Hepatocyte (in vitro differentiated cells): ENCODE data around the gene KIRREL2. TPM values are rescaled to one million over a fixed set of nuclear protein-coding genes. Genes with fewer than 3 reads are reported as not detected.
"Not testable (repeated sequence)": the region's sequence is repeated elsewhere in the genome, so short reads cannot be mapped to it uniquely, and the experiment has no call there.

Experiments
- DNase-seq: peaks from one replicate; pipeline ENCODE4 v3.0.0-alpha.2; 2016; ENCODE audit warnings: low spot score
- H2AFZ ChIP-seq: fragments of 200-600 bp; sonication (generic); 2 replicates; pipeline ENCODE4 v1.6.0; 2016; ENCODE audit warnings: antibody characterized with exemption, mild to moderate bottlenecking
- H3K27ac ChIP-seq: fragments of 200-600 bp; sonication (generic); 2 replicates; pipeline ENCODE4 v1.5.1; 2016; ENCODE audit warnings: mild to moderate bottlenecking
- H3K27me3 ChIP-seq: fragments of 200-600 bp; sonication (generic); 2 replicates; pipeline ENCODE4 v1.6.1; 2016
- H3K36me3 ChIP-seq: fragments of 200-600 bp; sonication (generic); replicated peaks from 2 replicates; pipeline ENCODE4 v1.5.1; 2016; ENCODE audit warnings: low read depth; ENCODE audit not compliant: insufficient read depth
- H3K4me1 ChIP-seq: fragments of 200-600 bp; sonication (generic); 2 replicates; pipeline ENCODE4 v1.5.1; 2016; ENCODE audit warnings: mild to moderate bottlenecking, moderate library complexity; ENCODE audit not compliant: insufficient read depth
- H3K4me2 ChIP-seq: fragments of 200-600 bp; sonication (generic); 2 replicates; pipeline ENCODE4 v1.6.0; 2016
- H3K4me3 ChIP-seq: fragments of 200-600 bp; sonication (generic); 2 replicates; pipeline ENCODE4 v1.5.1; 2016; ENCODE audit warnings: mild to moderate bottlenecking
- H3K79me2 ChIP-seq: fragments of 200-600 bp; sonication (generic); 2 replicates; pipeline ENCODE4 v1.6.0; 2017; ENCODE audit warnings: mild to moderate bottlenecking
- H3K9me2 ChIP-seq: fragments of 200-600 bp; sonication (generic); replicated peaks from 2 replicates; pipeline ENCODE4 v1.6.0; 2017; ENCODE audit warnings: mild to moderate bottlenecking; ENCODE audit not compliant: insufficient read depth
- H3K9me3 ChIP-seq: fragments of 200-600 bp; sonication (generic); 2 replicates; pipeline ENCODE4 v1.5.1; 2016; ENCODE audit warnings: low read depth, mild to moderate bottlenecking
- H4K20me1 ChIP-seq: fragments of 200-600 bp; sonication (generic); 2 replicates; pipeline ENCODE4 v1.6.0; 2016; ENCODE audit warnings: mild to moderate bottlenecking; ENCODE audit not compliant: insufficient read depth, poor library complexity, severe bottlenecking
- CTCF ChIP-seq: fragments of 200-600 bp; sonication (generic); IDR thresholded peaks from 2 replicates; pipeline ENCODE4 v1.5.1; 2016; ENCODE audit warnings: antibody characterized with exemption, mild to moderate bottlenecking; ENCODE audit not compliant: poor library complexity
- EZH2 ChIP-seq: fragments of 200-600 bp; sonication (generic); IDR thresholded peaks from 2 replicates; pipeline ENCODE4 v1.6.1; 2016; ENCODE audit warnings: antibody characterized with exemption, mild to moderate bottlenecking, borderline replicate concordance
- EZH2phosphoT487 ChIP-seq: fragments of 200-600 bp; sonication (generic); IDR thresholded peaks from one replicate; pipeline ENCODE4 v1.6.1; 2018; ENCODE audit warnings: antibody characterized with exemption, mild to moderate bottlenecking, low read depth, moderate library complexity; ENCODE audit not compliant: unreplicated experiment, severe bottlenecking
- WGBS: methylation state at CpG from one replicate; pipeline ENCODE4 v1.1.6; 2016; ENCODE audit warnings: low lambda C conversion rate; ENCODE audit errors: missing lambda C conversion rate; 5-methylcytosine and 5-hydroxymethylcytosine counted together
- polyA plus RNA-seq: library from polyadenylated mRNA; unstranded; fragments of >200 nt; fragmentation: Nextera tagmentation; extraction: Ambion mirVana; gene quantifications from 2 replicates; pipeline ENCODE4 v1.2.1, GENCODE V29; 2016
- total RNA-seq: library from RNA; depleted of rRNA; stranded (reverse); fragments of >200 nt; gene quantifications from 2 replicates; pipeline ENCODE4 v1.2.3, GENCODE V29; 2014

KIRREL2 gene
- total and polyA plus RNA-seq, 2 experiments from 2014 or later: 1.4 to 2.3 TPM

GRCh38 chr19:35828692-35829301 is 27.9 kb upstream of the KIRREL2 start:
- no peaks in the 10 kb centered on the region for H3K79me2 ChIP-seq
- H3K27ac ChIP-seq: no peak overlapping the region
- TF ChIP-seq CTCF (no peak), EZH2 (no peak), EZH2phosphoT487 (no peak)
- no peaks in the 10 kb centered on the region for H3K9me3 ChIP-seq
- no peaks in the 10 kb centered on the region for H4K20me1 ChIP-seq
- H3K4me1 ChIP-seq: no peaks in the 10 kb centered on the region
- H3K4me3 ChIP-seq: no peak overlapping the region
- no peaks in the 10 kb centered on the region for H3K36me3 ChIP-seq
- 13% methylated on average over 12 of the region's 12 CpGs for WGBS
- H3K4me2 ChIP-seq: no peak overlapping the region
- peaks cover 8% of the 10 kb centered on the region for H3K27me3 ChIP-seq
- no peaks in the 10 kb centered on the region for H3K9me2 ChIP-seq
- peak; percentile 90 for DNase-seq
- no peak overlapping the region for H2AFZ ChIP-seq

GRCh38 chr19:35830986-35831385 is 25.7 kb upstream of the KIRREL2 start:
- H3K36me3 ChIP-seq: no peaks in the 10 kb centered on the region
- no peak overlapping the region for H3K27ac ChIP-seq
- no peaks in the 10 kb centered on the region for H3K9me3 ChIP-seq
- H3K9me2 ChIP-seq: no peaks in the 10 kb centered on the region
- H2AFZ ChIP-seq: no peak overlapping the region
- H3K79me2 ChIP-seq: no peaks in the 10 kb centered on the region
- H3K27me3 ChIP-seq: peaks cover 4% of the 10 kb centered on the region
- no peak overlapping the region for H3K4me2 ChIP-seq
- DNase-seq: no peak
- H4K20me1 ChIP-seq: no peaks in the 10 kb centered on the region
- no peak overlapping the region for H3K4me3 ChIP-seq
- H3K4me1 ChIP-seq: no peaks in the 10 kb centered on the region
- WGBS: 70% methylated on average over 18 of the region's 18 CpGs
- TF ChIP-seq EZH2phosphoT487 (no peak), CTCF (no peak), EZH2 (no peak)

- no peaks in the 10 kb centered on the region for H3K79me2 ChIP-seq
- no peak overlapping the region for H3K4me3 ChIP-seq
- no peaks in the 10 kb centered on the region for H3K9me2 ChIP-seq
- no peak overlapping the region for H2AFZ ChIP-seq
- H3K4me1 ChIP-seq: no peaks in the 10 kb centered on the region
- 66% methylated on average over 4 of the region's 4 CpGs for WGBS
- H4K20me1 ChIP-seq: no peaks in the 10 kb centered on the region
- H3K27me3 ChIP-seq: peaks cover 7% of the 10 kb centered on the region
- H3K36me3 ChIP-seq: no peaks in the 10 kb centered on the region
- H3K9me3 ChIP-seq: no peaks in the 10 kb centered on the region
- no peak for DNase-seq
- H3K27ac ChIP-seq: no peak overlapping the region
- no peak for TF ChIP-seq CTCF
- no peak overlapping the region for H3K4me2 ChIP-seq
These were observed 24.7 kb upstream of the KIRREL2 start for GRCh38 chr19:35832054-35832453.

GRCh38 chr19:35833972-35834371 is 22.7 kb upstream of the KIRREL2 start:
- Histone ChIP-seq H3K9me3 (no peaks in the 10 kb centered on the region), H3K79me2 (no peaks in the 10 kb centered on the region), H2AFZ (no peak overlapping the region), H3K4me2 (no peak overlapping the region), H3K9me2 (no peaks in the 10 kb centered on the region), H4K20me1 (no peaks in the 10 kb centered on the region), H3K36me3 (no peaks in the 10 kb centered on the region), H3K4me3 (no peak overlapping the region), H3K4me1 (no peaks in the 10 kb centered on the region), H3K27me3 (peaks cover 7% of the 10 kb centered on the region), H3K27ac (no peak overlapping the region)
- 60% methylated on average over 7 of the region's 7 CpGs for WGBS
- TF ChIP-seq EZH2phosphoT487: no peak
- no peak for TF ChIP-seq EZH2
- no peak for TF ChIP-seq CTCF
- DNase-seq: no peak

- not testable (repeated sequence) for H3K27ac ChIP-seq, H3K9me3 ChIP-seq, H3K4me2 ChIP-seq, H3K4me3 ChIP-seq, H3K36me3 ChIP-seq, H3K27me3 ChIP-seq, H4K20me1 ChIP-seq, H3K9me2 ChIP-seq, H3K79me2 ChIP-seq, H2AFZ ChIP-seq, DNase-seq, H3K4me1 ChIP-seq
- WGBS: 72% methylated on average over 10 of the region's 11 CpGs
These were observed 20.6 kb upstream of the KIRREL2 start for GRCh38 chr19:35836096-35836495.
